DND-41 (cell line): ENCODE results near the gene PDE4DIP.
"Not testable (repeated sequence)": the region's sequence is repeated elsewhere in the genome, so short reads cannot be mapped to it uniquely, and the experiment has no call there.

Source experiments
- CTCF ChIP-seq: IDR thresholded peaks from 2 replicates; pipeline ENCODE4 v1.5.1; 2012; ENCODE audit warnings: borderline replicate concordance, low read length, moderate library complexity, mild to moderate bottlenecking; ENCODE audit not compliant: poor library complexity, severe bottlenecking; ENCODE audit errors: extremely low read depth
- EZH2 ChIP-seq: IDR thresholded peaks from 3 replicates; pipeline ENCODE4 v1.6.1; 2012; ENCODE audit warnings: borderline replicate concordance, low read depth, mild to moderate bottlenecking, moderate library complexity, low read length, inconsistent platforms; ENCODE audit not compliant: severe bottlenecking

DNA sequence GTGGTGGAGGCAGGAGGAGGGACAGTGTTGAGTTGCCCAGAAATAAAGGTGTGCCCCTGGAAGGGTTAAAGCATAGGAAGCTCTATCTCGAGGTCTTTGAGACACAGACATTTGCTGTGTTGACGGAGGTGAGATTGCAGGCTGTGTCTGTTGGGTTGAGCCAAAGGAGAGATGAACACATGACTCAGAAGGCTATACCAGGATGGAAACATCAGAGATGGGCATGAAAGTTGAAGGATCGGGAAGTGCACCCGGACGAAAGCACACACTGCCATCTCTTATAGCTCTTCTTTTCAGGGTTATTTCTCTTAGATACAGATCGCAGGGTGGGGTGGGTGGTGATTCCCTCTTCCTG is 35.3 kb upstream of the PDE4DIP start:
- TF ChIP-seq CTCF, EZH2: not testable (repeated sequence)
